HEK293 (cell line): ENCODE results near the gene PSMC5.
A peak's percentile ranks its signal among the peaks of the same experiment; 100 is the strongest.

ENCODE experiments used
- CTCF ChIA-PET: fragments of 350-600 bp; formaldehyde crosslinking; extraction: SDS; loops from one replicate; lab custom pipeline; 2021; ENCODE audit warnings: antibody characterized with exemption; lab: Yijun Ruan, JAX
- POLR2A ChIA-PET: fragments of 300-600 bp; formaldehyde crosslinking; extraction: SDS; loops from one replicate; lab custom pipeline; 2020; ENCODE audit warnings: antibody characterized with exemption, inconsistent platforms; lab: Yijun Ruan, JAX
- H3K27ac ChIP-seq: fragments of 200-500 bp; sonication (Bioruptor generic); 2 replicates; pipeline ENCODE4 v1.5.1; 2014; ENCODE audit warnings: low read depth, low read length, control low read depth, inconsistent platforms; ENCODE audit errors: extremely low read depth
- H3K36me3 ChIP-seq, 2 experiments: fragments of 200-500 bp in 1 of 2; sonication (Bioruptor generic) in 1 of 2; 1 replicate in 1 of 2; 2 replicates in 1 of 2; pipeline ENCODE4 v1.5.1; 2014 to 2017; ENCODE audit warnings: inconsistent platforms in 2 of 2, low read length in 2 of 2; ENCODE audit not compliant: control insufficient read depth in 2 of 2, insufficient read depth in 1 of 2
- H3K4me1 ChIP-seq: fragments of 200-500 bp; sonication (Bioruptor generic); 2 replicates; pipeline ENCODE4 v1.5.1; 2014; ENCODE audit warnings: mild to moderate bottlenecking, low read length, inconsistent platforms; ENCODE audit not compliant: control insufficient read depth, insufficient read depth
- H3K4me3 ChIP-seq: 2 replicates; pipeline ENCODE4 v1.5.1; 2011; ENCODE audit warnings: low read depth, mild to moderate bottlenecking, control low read depth, low read length, moderate library complexity
- H3K9me3 ChIP-seq: fragments of 200-500 bp; sonication (Bioruptor generic); 2 replicates; pipeline ENCODE4 v1.5.1; 2014; ENCODE audit warnings: low read depth, low read length, inconsistent platforms; ENCODE audit not compliant: control insufficient read depth, insufficient read depth
- CTCF ChIP-seq: fragments of 450-650 bp; formaldehyde crosslinking; IDR thresholded peaks from 2 replicates; pipeline ENCODE4 v1.5.1; 2016; ENCODE audit warnings: missing biosample characterization, missing genetic modification characterization
- EGR2 ChIP-seq: fragments of 450-650 bp; formaldehyde crosslinking; IDR thresholded peaks from 2 replicates; pipeline ENCODE4 v1.5.1; 2016; ENCODE audit warnings: low read depth, missing biosample characterization, missing genetic modification characterization
- GLIS2 ChIP-seq: fragments of 450-650 bp; formaldehyde crosslinking; IDR thresholded peaks from 2 replicates; pipeline ENCODE4 v1.5.1; 2016; ENCODE audit warnings: missing biosample characterization, missing genetic modification characterization
- KLF16 ChIP-seq: fragments of 450-650 bp; formaldehyde crosslinking; IDR thresholded peaks from 2 replicates; pipeline ENCODE4 v1.5.1; 2017; ENCODE audit warnings: missing biosample characterization, missing genetic modification characterization
- KLF8 ChIP-seq: fragments of 450-650 bp; formaldehyde crosslinking; IDR thresholded peaks from 2 replicates; pipeline ENCODE4 v1.5.1; 2016; ENCODE audit warnings: missing biosample characterization, missing genetic modification characterization
- PRDM1 ChIP-seq: fragments of 450-650 bp; formaldehyde crosslinking; IDR thresholded peaks from 2 replicates; pipeline ENCODE4; 2016; ENCODE audit warnings: missing biosample characterization, missing genetic modification characterization
- TCF7L2 ChIP-seq: IDR thresholded peaks from 2 replicates; pipeline ENCODE4 v1.6.1; 2011; ENCODE audit warnings: low read depth, mild to moderate bottlenecking, inconsistent platforms, low read length, moderate library complexity, borderline replicate concordance
- ZBTB48 ChIP-seq: fragments of 450-650 bp; formaldehyde crosslinking; IDR thresholded peaks from 2 replicates; pipeline ENCODE4 v1.5.1; 2016; ENCODE audit warnings: missing biosample characterization, missing genetic modification characterization
- ZBTB7A ChIP-seq: fragments of 450-650 bp; formaldehyde crosslinking; IDR thresholded peaks from 2 replicates; pipeline ENCODE4 v1.5.1; 2016; ENCODE audit warnings: low read depth, missing biosample characterization, missing genetic modification characterization
- ZFP3 ChIP-seq: fragments of 450-650 bp; formaldehyde crosslinking; IDR thresholded peaks from 2 replicates; pipeline ENCODE4 v1.5.1; 2016; ENCODE audit warnings: low read depth, missing biosample characterization, missing genetic modification characterization
- ZNF121 ChIP-seq: fragments of 450-650 bp; formaldehyde crosslinking; IDR thresholded peaks from 2 replicates; pipeline ENCODE4 v1.5.1; 2016; ENCODE audit warnings: missing biosample characterization, missing genetic modification characterization
- ZNF302 ChIP-seq: fragments of 450-650 bp; formaldehyde crosslinking; IDR thresholded peaks from 2 replicates; pipeline ENCODE4 v1.5.1; 2016; ENCODE audit warnings: missing biosample characterization, missing genetic modification characterization, low read depth
- ZNF473 ChIP-seq: fragments of 450-650 bp; formaldehyde crosslinking; IDR thresholded peaks from 2 replicates; pipeline ENCODE4 v1.5.1; 2017; ENCODE audit warnings: missing biosample characterization, missing genetic modification characterization
- ZNF530 ChIP-seq: fragments of 450-650 bp; formaldehyde crosslinking; IDR thresholded peaks from 2 replicates; pipeline ENCODE4 v1.5.1; 2016; ENCODE audit warnings: low read depth, missing biosample characterization, missing genetic modification characterization
- ZNF660 ChIP-seq: fragments of 450-650 bp; IDR thresholded peaks from 2 replicates; pipeline ENCODE4 v1.5.1; 2018; ENCODE audit warnings: missing biosample characterization, mild to moderate bottlenecking, missing genetic modification characterization
- ZNF692 ChIP-seq: fragments of 450-650 bp; formaldehyde crosslinking; IDR thresholded peaks from 2 replicates; pipeline ENCODE4 v1.5.1; 2016; ENCODE audit warnings: missing biosample characterization, missing genetic modification characterization
- ZSCAN16 ChIP-seq: fragments of 450-650 bp; formaldehyde crosslinking; IDR thresholded peaks from 2 replicates; pipeline ENCODE4 v1.5.1; 2016; ENCODE audit warnings: missing biosample characterization, missing genetic modification characterization
- TF ChIP-seq, protein P1 (sequence below): fragments of 450-650 bp; formaldehyde crosslinking; IDR thresholded peaks from 2 replicates; pipeline ENCODE4 v1.5.1; 2017; ENCODE audit warnings: missing biosample characterization, missing genetic modification characterization

PSMC5 gene

DNA sequence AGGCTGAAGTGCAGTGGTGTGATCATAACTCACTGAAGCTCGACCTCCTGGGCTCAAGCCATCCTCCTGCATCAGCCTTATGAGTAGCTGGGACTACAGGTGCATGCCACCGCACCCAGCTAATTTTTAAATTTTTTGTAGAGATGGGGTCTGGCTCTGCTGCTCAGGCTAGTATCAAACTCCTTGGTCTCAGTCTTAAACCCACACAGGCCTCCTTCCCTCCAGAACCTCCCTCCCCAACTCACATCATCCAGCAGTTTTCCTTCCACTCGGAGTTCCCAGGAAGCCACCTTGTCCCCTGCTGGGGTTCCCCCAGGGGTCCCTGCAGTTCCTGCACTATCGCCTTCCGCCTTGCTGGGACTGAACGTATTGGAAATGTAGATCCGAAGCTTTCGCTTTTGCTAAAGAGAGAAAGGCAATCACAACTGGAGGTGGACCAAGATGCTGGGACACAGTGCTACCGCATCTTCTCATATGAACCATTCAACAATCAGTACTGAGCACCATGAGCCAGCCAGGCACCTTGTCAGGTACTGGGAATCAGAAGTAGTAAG lies 8.0 kb downstream of the PSMC5 start (continued):
- TF ChIP-seq ZNF121 (tag by site-specific recombination), result peak; percentile 72

DNA sequence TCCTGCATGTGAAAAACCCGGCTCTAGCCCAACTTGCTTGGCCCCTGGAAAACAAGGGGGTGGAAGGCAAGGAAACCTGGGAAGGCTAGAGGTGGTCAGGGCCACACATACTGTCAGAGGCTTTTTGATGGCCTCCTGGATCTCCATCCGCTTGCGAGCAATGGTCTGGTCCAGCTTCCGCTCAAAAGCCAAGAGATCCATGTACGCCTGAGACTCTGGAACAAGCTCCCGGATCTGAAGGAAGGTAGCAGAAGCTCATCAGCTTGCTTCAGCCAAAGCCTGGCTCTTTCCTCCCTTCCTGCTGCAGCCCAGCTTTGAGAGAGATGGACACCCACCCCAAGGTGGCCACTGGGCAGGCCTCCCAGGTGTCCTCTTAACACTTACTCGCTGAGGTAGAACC lies 9.6 kb downstream of the PSMC5 start:
- TF ChIP-seq KLF8 (tag by site-specific recombination) (no peak), ZNF660 (tag by site-specific recombination) (no peak), PRDM1 (no peak), ZSCAN16 (tag by site-specific recombination) (no peak), ZNF692 (tag by site-specific recombination) (no peak), ZNF473 (tag by site-specific recombination) (no peak), CTCF (tag by site-specific recombination) (no peak), ZNF302 (tag by site-specific recombination) (no peak), ZBTB48 (tag by site-specific recombination) (no peak), TCF7L2 (no peak)
- Histone ChIP-seq H3K36me3 (peaks cover 38 to 66% of the 10 kb centered on the region in 2 experiments), H3K4me3 (no peak overlapping the region), H3K4me1 (peaks cover 20% of the 10 kb centered on the region), H3K27ac (no peak overlapping the region), H3K9me3 (no peaks in the 10 kb centered on the region)
- POLR2A ChIA-PET, result interaction anchor here (6.5 kb wide), 1 partner anchor 7 kb away, joined by 65 read pairs; the partner anchor contains the start of genes FTSJ3 and PSMC5
- CTCF ChIA-PET, result interaction anchor here (0.5 to 1.5 kb wide), 3 partner anchors 8 to 72 kb away, joined by 3 to 5 read pairs (median 5); no protein-coding TSS in a partner anchor

DNA sequence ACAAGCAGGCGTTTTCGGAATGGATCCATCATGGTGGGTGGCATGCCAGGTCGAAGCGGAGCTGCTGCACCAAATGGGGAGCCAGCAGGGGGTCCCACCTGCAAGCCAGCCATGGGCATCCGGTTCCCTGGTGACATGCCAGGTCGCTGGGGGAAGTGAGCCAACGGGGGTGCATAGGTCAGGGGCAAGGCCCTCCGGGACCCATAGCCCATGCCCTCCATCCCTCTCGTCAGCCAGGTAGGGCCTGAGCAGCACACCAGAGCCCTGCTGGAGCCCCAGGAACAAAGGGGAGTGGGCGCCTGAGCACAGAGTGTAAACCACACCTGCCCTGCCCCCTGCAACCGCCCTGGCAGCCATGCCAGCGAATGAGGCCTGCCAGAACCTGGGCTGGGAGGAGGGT lies 10.2 kb downstream of the PSMC5 start:
- TF ChIP-seq, protein P1, sequence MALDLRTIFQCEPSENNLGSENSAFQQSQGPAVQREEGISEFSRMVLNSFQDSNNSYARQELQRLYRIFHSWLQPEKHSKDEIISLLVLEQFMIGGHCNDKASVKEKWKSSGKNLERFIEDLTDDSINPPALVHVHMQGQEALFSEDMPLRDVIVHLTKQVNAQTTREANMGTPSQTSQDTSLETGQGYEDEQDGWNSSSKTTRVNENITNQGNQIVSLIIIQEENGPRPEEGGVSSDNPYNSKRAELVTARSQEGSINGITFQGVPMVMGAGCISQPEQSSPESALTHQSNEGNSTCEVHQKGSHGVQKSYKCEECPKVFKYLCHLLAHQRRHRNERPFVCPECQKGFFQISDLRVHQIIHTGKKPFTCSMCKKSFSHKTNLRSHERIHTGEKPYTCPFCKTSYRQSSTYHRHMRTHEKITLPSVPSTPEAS (tag by site-specific recombination), result no peak
- TF ChIP-seq KLF16 (tag by site-specific recombination), result no peak
- no peak for TF ChIP-seq ZBTB7A
- TF ChIP-seq ZNF530 (tag by site-specific recombination), result no peak
- TF ChIP-seq GLIS2 (tag by site-specific recombination), result peak; percentile 14; the same call in 1 of the 2 replicates
- no peak for TF ChIP-seq EGR2 (tag by site-specific recombination)
- TF ChIP-seq ZFP3, result no peak
- H3K9me3 ChIP-seq, result no peaks in the 10 kb centered on the region
- peaks cover 20% of the 10 kb centered on the region for H3K4me1 ChIP-seq
- ChIA-PET POLR2A (interaction anchor here (6.5 kb wide), 1 partner anchor 8 kb away, joined by 65 read pairs; the partner anchor contains the start of genes FTSJ3 and PSMC5), CTCF (interaction anchor here (0.7 to 1.5 kb wide), 2 partner anchors 9 to 11 kb away, joined by 5 read pairs; no protein-coding TSS in a partner anchor)
- no peak overlapping the region for H3K4me3 ChIP-seq
- peaks cover 33 to 59% of the 10 kb centered on the region in 2 experiments for H3K36me3 ChIP-seq
- no peak overlapping the region for H3K27ac ChIP-seq
